GM12872 (cell line): ENCODE data around the gene MYCN.

Experiments
- CTCF ChIP-seq: IDR thresholded peaks from 3 replicates; pipeline ENCODE4 v1.5.1; 2011; ENCODE audit warnings: low read depth, mild to moderate bottlenecking, low read length, moderate library complexity; ENCODE audit not compliant: insufficient read depth

MYCN gene

GRCh38 chr2:15953147-15953630, 12.8 kb downstream of the MYCN start:
- TF ChIP-seq CTCF = no peak

GRCh38 chr2:15953891-15954680, 13.7 kb downstream of the MYCN start:
- TF ChIP-seq CTCF = no peak

GRCh38 chr2:15954761-15955160, 14.4 kb downstream of the MYCN start:
- no peak for TF ChIP-seq CTCF

- no peak for TF ChIP-seq CTCF
Observed at GRCh38 chr2:15955232-15955988, 15.1 kb downstream of the MYCN start.

GRCh38 chr2:15956230-15956629, 15.9 kb downstream of the MYCN start:
- TF ChIP-seq CTCF = no peak

- no peak for TF ChIP-seq CTCF
Observed at GRCh38 chr2:15956751-15957736, 16.7 kb downstream of the MYCN start.
